Panc1 (cell line): Measurements from ENCODE around the gene NFAT5.
"Not testable (repeated sequence)": the region's sequence is repeated elsewhere in the genome, so short reads cannot be mapped to it uniquely, and the experiment has no call there.

ENCODE experiments used
- POLR2AphosphoS5 ChIP-seq: IDR thresholded peaks from 2 replicates; pipeline ENCODE4 v1.6.1; 2012; ENCODE audit warnings: mild to moderate bottlenecking, low read depth, low read length, moderate library complexity
- SIN3A ChIP-seq: IDR thresholded peaks from 2 replicates; pipeline ENCODE4 v1.6.1; 2012; ENCODE audit warnings: low read depth, mild to moderate bottlenecking, low read length, moderate library complexity, borderline replicate concordance; ENCODE audit not compliant: insufficient read depth
- TF ChIP-seq, protein P1 (sequence below): fragments of 450-650 bp; IDR thresholded peaks from 2 replicates; pipeline ENCODE4 v1.5.1; 2017; ENCODE audit warnings: mild to moderate bottlenecking

GRCh38 chr16:69578771-69579170 is 13.0 kb downstream of the NFAT5 start:
- TF ChIP-seq, protein P1, sequence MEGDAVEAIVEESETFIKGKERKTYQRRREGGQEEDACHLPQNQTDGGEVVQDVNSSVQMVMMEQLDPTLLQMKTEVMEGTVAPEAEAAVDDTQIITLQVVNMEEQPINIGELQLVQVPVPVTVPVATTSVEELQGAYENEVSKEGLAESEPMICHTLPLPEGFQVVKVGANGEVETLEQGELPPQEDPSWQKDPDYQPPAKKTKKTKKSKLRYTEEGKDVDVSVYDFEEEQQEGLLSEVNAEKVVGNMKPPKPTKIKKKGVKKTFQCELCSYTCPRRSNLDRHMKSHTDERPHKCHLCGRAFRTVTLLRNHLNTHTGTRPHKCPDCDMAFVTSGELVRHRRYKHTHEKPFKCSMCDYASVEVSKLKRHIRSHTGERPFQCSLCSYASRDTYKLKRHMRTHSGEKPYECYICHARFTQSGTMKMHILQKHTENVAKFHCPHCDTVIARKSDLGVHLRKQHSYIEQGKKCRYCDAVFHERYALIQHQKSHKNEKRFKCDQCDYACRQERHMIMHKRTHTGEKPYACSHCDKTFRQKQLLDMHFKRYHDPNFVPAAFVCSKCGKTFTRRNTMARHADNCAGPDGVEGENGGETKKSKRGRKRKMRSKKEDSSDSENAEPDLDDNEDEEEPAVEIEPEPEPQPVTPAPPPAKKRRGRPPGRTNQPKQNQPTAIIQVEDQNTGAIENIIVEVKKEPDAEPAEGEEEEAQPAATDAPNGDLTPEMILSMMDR: not testable (repeated sequence)
- TF ChIP-seq SIN3A, POLR2AphosphoS5: not testable (repeated sequence)
